Mesenteric fat pad (tissue), 1 donor: ENCODE data around the gene EYS. TPM values are rescaled to one million over a fixed set of nuclear protein-coding genes. Genes with fewer than 3 reads are reported as not detected.

Source experiments
- DNase-seq: peaks from one replicate; pipeline ENCODE4 v3.0.0-alpha.2; 2020; ENCODE audit warnings: low spot score
- total RNA-seq: library from RNA; stranded (reverse); fragmentation: NEBNext Ultra II Directional; extraction: Animal tissue kit (Norgen Biotek cat#: 25700); gene quantifications from one replicate; pipeline ENCODE4 v1.2.1, GENCODE V29; 2021
- donor health status: DM: yes; HTN: yes; CAD: no.

EYS gene
- total RNA-seq, 1 donor from 2014 or later: 0.48 TPM

GRCh38 chr6:64665137-64665536 is 1041.9 kb downstream of the EYS start:
- DNase-seq: no peak

GRCh38 chr6:64664480-64664879 is 1042.5 kb downstream of the EYS start:
- no peak for DNase-seq

- no peak for DNase-seq
These were observed 1063.0 kb downstream of the EYS start for GRCh38 chr6:64644024-64644423.

GRCh38 chr6:64630901-64631300 is 1076.1 kb downstream of the EYS start:
- DNase-seq: no peak

- no peak for DNase-seq
These were observed 1084.1 kb downstream of the EYS start for GRCh38 chr6:64622944-64623343.

GRCh38 chr6:64602993-64603392 is 1104.0 kb downstream of the EYS start:
- no peak for DNase-seq

- no peak for DNase-seq
These were observed 1115.4 kb downstream of the EYS start for GRCh38 chr6:64591676-64592036.

GRCh38 chr6:64590965-64591675 is 1115.9 kb downstream of the EYS start:
- no peak for DNase-seq

GRCh38 chr6:64589961-64590360 is 1117.1 kb downstream of the EYS start:
- DNase-seq: no peak

- no peak for DNase-seq
These were observed 1126.7 kb downstream of the EYS start for GRCh38 chr6:64580346-64580745.

GRCh38 chr6:64553249-64553786 is 1153.7 kb downstream of the EYS start:
- no peak for DNase-seq

- no peak for DNase-seq
These were observed 1159.3 kb downstream of the EYS start for GRCh38 chr6:64547594-64548268.

- DNase-seq: no peak
These were observed 1167.1 kb downstream of the EYS start for GRCh38 chr6:64539917-64540316.

- no peak for DNase-seq
These were observed 1168.3 kb downstream of the EYS start for GRCh38 chr6:64538722-64539121.

GRCh38 chr6:64527899-64528298 is 1179.1 kb downstream of the EYS start:
- no peak for DNase-seq

- DNase-seq: no peak
These were observed 1184.2 kb downstream of the EYS start for GRCh38 chr6:64522859-64523258.

- DNase-seq: no peak
These were observed 1187.0 kb downstream of the EYS start for GRCh38 chr6:64520050-64520449.

GRCh38 chr6:64516393-64516792 is 1190.6 kb downstream of the EYS start:
- no peak for DNase-seq

- no peak for DNase-seq
These were observed 1199.4 kb downstream of the EYS start for GRCh38 chr6:64507661-64508060.

GRCh38 chr6:64505312-64505711 is 1201.7 kb downstream of the EYS start:
- DNase-seq: no peak

GRCh38 chr6:64504503-64504902 is 1202.5 kb downstream of the EYS start:
- no peak for DNase-seq

- no peak for DNase-seq
These were observed 1204.2 kb downstream of the EYS start for GRCh38 chr6:64502801-64503200.

- DNase-seq: no peak
These were observed 1209.4 kb downstream of the EYS start for GRCh38 chr6:64497634-64498033.
